Fibroblast of skin of abdomen (primary cell): ENCODE data around the gene C2CD4B. TPM values are rescaled to one million over a fixed set of nuclear protein-coding genes. Genes with fewer than 3 reads are reported as not detected.

Experiments used
- DNase-seq: peaks from one replicate; pipeline ENCODE4 v3.0.0-alpha.2; 2013
- polyA plus RNA-seq, 2 experiments: library from polyadenylated mRNA; unstranded; fragments of 120-200 nt; gene quantifications; one replicate each; pipeline ENCODE4 v1.2.1, GENCODE V29; 2013; ENCODE audit not compliant: insufficient read length in 2 of 2

C2CD4B gene, protein sequence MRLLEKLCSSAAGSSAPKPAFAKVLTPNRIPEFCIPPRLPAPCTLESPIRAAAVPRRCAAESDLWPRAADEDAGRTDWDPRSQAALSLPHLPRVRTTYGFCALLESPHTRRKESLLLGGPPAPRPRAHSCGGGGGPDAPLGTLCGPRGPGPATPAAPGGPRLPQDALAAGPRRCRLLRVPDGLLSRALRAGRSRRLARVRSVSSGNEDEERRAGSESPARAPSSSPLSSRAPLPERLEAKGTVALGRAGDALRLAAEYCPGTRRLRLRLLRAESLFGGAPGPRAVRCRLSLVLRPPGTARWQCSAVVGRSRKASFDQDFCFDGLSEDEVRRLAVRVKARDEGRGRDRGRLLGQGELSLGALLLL
- not detected for polyA plus RNA-seq (2013, experiment 1 of 2; ENCODE audit: insufficient read length)
- polyA plus RNA-seq (2013, experiment 2 of 2; ENCODE audit: insufficient read length): not detected

DNA sequence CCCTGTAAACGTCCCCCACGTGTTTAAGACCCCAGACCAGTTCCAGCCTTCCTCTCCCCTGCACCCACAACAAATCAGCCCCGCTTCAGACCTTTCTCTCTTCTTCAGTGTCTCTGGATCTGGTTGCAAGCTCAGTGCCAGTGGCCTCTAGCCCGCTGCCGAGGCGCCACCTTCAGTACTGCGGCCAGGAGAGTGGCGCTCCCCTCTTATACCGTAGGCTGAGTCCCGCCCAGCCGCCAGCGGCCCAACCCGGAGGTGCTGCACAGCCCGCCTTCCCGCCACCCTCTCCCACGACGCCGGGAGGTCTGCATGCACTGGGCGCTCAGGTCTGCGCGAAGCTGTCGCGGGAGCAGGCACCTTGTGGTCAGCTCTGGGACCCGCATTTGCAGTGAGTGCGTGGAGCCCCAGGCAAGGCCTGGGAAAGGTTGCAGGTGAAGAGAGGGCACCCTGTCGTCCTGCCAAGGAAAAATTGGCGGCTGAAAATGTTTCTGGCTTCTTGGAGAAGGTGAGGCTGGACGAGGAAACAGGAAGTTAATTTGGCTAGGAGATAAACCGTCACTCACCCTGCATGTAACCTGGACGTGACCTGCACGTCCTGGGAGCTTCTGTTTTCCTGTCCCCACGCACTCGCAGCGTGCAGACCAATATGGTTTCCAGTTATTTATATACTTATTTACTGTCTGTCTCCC, at the start of gene C2CD4B:
Gene C2CD4B (minus strand): TSS at position 182 of the 689 bp plus-strand sequence. CDS start 301 bp downstream, outside the sequence.
- no peak for DNase-seq

DNA sequence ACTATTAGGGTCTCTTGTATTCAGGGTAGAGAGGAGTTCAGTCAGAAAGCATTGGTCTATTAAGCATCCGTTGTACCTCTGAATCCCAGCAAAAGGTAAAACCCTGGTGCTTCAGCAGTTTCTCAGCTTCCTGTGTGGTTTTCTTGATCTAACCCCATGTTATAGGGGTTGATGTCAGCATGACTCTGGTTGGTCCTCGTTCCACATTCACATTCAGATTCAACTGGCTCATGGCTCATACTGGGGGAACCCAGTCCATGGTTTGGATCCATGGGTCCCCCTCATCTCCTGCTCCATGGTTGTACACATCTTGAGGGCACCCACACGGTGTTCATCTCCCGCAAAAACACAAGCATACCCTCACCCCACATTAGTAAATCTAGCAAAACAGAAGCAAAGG, 47.7 kb upstream of the C2CD4B start:
- DNase-seq: no peak

DNA sequence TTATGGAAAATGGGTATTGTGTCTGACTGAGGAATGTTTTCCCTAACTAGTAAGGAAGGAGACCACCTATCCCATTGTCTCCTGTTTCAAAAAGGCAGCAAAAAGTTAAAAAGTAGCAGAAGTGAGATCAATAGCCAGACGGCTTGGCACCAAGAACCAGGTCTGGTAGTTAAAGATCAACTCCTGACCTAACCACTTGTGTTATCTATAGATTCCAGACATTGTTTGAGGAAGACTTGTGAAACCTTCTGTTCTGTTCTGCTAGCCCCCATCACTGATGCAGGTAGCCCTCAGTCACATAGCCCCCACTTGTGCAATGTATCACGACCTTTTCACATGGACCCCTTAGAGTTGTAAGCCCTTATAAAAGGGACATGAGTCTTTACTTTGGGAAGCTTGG, 46.3 kb upstream of the C2CD4B start:
- no peak for DNase-seq

DNA sequence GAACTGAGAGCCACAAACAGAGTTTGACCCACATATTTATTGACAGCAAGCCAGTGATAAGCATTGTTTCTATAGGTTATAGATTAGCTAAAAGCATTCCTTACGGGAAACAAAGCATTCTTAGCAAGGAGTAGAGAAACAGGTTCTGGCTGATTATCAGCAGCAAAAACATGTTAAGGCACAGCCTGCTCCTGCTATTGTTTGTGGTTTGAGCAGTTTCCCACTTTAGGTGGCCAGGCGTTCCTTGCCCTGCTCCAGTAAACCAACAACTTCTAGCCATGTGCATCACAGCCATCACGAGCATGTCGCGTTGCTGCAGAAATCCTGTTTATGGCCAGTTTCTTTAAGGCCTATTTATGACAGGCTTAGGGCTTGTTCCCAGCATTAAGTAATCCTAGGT, 44.7 kb upstream of the C2CD4B start:
- DNase-seq: no peak

DNA sequence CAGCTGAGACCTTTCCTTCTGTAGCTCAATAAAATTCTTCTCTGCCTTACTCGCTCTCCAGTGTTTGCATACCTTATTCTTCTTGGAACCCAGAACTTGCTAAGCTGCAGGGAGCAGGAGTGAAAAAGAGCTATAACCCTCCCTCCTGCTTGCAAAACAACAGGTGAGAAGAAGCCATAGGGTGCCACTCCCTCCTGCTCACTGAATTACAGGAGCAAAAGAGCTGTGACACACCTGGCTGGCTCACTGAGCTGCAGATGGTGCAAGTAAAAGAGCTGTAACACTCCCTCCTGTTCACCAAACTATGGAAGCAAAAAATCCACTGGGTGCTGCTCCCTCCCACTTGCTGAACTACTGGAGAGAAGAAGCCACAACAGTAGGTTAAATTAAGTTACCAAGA, 44.2 kb upstream of the C2CD4B start:
- DNase-seq: no peak

DNA sequence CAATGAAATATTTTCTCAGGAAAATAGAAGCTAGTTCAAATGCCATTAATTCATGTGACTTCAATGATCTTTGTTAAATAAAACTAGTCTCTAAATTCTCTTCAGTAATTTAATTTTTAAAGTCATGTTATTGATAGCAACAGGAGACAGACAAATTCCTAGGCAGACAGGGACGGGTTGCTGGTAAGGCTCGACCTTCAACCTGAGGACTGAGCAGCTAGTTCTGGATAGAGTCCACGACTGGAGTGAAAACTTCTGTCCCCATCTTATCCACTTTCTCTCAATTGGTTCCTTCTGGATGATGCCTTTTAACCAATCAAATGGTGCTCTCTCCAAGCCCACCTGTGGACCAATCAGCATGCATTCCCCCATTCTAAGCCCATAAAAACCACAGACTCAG, 43.8 kb upstream of the C2CD4B start:
- DNase-seq: no peak

DNA sequence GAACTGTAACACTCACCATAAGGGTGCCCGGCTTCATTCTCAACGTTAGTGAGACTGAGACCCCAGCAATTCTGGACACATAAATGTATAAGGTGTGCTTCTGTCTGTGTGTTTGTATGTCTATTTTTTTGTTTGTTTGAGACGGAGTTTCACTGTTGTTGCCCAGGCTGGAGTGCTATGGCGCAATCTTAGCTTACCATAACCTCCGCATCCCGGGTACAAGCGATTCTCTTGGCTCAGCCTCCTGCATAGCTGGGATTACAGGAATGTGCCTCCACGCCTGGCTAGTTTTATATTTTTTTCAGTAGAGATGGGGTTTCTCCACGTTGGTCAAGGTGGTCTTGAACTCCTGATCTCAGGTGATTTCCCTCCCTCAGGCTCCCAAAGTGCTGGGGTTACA, 43.3 kb upstream of the C2CD4B start:
- no peak for DNase-seq

DNA sequence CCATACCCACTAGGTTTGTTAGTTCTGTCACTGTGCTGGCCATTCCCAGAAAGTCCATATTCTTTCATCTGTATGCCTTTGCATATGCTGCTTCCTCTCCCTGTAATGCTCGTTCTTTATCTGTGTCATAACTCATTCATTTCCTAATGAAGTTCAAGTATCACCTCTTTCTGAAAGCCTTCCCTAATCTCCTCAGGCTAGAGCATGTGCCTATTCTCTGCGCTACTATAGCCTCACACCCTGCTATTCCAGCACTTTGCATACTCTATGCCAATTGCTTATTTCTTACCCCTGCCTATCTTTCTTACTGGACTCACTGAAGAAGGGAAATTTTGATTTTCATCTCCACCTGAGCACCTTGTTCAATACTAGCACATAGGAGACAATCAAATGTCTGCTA, 25.6 kb upstream of the C2CD4B start:
- no peak for DNase-seq

DNA sequence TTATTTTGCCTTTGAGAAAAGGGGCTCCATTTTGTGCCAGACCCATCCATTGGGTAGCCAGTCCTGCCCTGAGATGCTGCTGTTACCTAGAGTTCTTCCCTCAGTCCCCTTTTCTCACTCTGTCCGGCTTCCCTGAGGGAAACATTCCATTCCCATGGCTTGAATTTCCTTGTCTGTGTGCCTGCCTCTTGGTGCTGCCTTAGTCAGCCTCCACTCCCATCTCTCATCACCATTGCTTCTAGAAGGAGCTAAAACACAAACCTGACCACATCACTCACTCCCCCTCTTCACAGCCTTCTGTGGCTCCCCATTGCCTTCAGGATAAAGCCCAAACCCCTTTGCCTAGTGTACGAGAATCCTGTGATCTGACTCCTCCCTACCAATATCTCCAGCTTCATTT, 25.2 kb upstream of the C2CD4B start:
- no peak for DNase-seq

DNA sequence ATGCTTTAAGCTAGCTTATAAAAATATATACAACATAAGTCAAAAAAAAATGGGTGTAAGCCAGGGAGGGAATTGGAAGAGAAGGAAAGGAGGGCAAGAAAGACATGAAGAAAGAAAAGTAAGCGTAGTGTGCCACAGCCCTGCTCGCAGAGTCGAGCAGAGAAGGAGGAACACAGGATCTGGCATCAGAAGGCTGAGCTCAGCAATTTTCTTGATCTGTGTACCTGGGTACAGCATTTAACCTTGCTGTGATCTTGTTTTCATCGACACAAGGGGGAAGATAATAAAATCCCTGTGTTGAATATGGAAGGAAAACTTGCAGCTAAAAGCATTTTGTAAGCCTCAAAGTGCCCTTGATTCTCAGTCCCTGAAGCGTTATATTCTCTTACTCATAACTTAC, 23.7 kb upstream of the C2CD4B start:
- DNase-seq: no peak

DNA sequence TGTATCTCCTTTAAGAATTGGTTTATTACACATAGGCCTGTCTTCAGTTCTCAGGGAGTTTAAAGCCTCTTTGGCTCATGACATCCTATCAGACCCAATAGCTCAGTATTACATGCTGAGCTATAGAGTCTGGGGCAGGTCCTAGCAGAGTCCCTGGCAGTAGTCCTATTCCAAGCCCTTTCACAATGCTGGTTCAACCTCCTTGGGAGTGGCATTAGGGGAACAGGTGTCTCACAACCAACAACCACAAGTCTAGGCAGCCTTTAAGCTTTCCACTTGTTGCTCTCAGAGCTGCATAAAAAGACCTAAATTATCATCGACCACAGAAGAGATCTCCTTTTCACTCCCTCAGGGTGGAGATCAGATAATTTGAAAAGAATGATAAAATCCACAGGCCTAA, 22.8 kb upstream of the C2CD4B start:
- no peak for DNase-seq

DNA sequence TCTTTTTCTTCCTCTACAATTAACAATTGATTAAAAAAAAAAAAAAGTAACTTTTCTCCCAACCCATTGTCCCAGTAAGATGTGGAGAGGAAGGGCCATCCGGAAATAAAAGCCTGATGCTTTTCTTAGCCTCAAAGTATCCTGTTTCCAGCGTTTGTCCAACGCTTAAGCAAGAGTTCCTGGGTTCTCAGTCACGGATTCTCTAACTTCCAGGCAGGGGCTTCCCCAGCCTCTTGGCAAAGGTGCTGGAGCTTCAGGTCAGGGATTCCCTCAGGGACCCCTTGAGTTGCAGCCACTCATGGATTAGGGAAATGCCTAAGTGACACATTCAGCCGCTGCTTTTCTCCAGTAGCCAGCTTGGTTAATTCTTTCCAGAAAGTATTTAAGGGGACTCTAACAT, 22.3 kb upstream of the C2CD4B start:
- no peak for DNase-seq

DNA sequence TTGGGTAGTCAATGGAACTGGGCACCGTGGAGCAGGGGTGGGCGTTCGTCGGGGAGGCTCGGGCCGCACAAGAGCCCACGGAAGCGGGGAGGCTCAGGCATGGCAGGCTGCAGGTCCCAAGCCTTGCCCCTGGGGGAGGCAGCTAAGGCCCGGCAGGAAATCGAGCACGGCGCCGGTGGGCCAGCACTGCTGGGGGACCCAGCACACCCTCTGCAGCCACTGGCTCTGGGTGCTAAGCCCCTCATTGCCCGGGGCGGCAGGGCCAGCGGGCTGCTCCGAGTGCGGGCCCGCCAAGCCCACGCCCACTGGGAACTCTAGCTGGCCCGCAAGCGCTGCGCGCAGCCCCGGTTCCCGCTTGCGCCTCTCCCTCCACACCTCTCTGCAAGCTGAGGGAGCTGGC, 21.5 kb upstream of the C2CD4B start:
- DNase-seq: no peak

DNA sequence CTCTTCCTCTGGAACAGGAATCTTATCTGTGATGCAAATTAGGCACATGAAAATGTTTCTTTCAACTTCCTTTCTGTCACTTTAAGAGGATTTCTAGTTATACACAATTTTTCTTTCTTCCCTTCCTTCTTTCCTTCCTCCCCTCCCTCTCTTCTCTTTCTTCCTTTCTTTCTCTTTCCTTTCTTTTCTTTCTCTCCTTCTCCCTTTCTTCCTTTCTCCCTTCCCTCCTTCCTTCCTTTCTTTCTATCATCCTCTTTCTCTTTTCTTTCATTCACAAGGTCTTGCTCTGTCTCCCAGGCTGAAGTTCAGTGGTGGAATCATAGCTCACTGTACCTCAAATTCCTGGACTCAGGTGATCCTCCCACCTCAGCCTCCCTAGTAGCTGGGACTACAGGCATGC, 18.0 kb upstream of the C2CD4B start:
- no peak for DNase-seq

DNA sequence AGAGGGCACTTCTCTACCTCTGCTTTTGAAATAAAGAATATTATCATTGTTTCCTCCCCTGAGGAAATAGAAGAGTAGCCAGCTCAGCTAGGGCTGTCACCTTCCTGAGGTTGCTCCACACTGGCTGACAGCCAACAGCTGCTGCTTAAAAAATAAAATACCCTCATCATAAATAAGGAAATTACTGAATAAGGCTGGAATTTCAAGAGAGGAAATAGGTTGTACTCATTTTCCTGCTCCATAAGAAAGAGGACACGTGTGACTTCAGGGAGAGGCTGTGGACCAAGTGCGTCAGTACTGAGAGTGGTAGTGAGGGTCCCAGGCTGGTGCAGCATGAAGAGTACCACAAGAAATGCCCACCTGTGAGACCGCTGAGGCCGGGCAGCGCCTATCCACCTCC, 8.1 kb upstream of the C2CD4B start:
- DNase-seq: no peak

DNA sequence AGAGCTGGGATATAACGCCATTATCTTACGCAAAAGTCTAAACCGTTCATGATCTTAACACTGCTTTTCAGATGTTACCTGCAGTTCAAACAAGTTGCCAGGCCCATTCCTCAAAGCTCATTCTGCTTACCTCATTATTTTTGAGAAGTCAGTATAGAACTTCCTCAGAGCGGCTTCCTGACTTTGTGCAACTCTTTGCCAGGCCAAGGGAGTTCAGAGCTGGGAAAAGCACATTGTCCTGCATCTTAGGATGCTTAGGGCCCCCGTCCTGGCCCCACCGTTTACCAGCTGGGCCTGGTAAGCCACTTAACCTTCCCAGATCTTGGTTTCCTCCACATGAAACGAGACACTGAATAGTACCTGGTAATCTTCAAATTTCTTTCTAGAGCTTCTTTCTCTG, 6.8 kb upstream of the C2CD4B start:
- DNase-seq: no peak

DNA sequence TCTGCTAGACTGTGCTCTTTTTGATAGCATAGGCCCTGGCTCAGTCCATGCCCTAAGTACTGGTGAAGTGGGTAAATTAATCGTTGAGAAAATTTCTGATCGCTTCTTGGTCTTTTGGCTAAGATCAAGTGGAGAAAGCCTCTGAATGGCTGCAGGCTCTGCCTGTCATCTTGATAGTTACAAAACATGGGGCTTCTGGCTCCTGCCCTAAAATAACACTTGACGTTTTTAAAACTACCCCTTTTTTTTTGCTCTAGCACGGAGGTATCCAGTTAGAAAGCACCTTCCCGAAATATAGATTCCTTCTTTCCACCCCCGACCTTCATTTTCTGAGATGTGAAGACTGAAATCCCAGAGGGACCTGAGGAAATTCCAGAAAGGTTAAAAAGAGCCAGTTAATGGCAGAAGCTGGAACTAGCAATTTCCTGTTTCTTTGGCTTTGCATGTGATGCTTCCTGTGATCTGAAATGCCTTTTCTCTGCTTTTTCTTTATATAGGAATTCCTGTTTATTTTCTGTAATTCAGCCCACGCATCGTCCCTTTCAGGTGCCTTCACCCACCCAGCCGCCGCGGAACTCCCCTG, 799 bp upstream of the C2CD4B start:
- DNase-seq: no peak

DNA sequence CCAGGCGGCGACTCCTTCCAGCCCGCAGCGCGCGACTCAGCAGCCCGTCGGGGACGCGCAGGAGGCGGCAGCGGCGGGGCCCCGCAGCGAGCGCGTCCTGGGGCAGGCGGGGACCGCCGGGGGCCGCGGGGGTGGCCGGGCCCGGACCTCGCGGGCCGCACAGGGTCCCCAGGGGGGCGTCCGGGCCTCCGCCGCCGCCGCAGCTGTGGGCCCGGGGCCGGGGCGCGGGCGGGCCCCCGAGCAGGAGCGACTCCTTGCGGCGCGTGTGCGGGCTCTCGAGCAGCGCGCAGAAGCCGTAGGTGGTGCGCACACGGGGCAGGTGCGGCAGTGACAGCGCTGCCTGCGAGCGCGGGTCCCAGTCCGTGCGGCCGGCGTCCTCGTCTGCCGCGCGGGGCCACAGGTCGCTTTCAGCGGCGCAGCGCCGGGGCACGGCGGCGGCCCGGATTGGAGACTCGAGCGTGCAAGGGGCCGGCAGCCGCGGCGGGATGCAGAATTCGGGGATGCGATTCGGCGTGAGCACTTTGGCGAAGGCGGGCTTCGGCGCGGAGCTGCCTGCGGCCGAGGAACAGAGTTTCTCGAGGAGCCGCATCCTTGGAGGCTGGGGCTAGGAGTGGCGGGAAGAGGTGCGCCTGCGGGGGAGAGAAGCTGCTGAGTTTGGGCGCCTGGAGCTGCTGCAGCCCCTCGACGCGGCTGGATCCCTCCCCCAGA, 535 bp downstream of the C2CD4B start:
- no peak for DNase-seq

DNA sequence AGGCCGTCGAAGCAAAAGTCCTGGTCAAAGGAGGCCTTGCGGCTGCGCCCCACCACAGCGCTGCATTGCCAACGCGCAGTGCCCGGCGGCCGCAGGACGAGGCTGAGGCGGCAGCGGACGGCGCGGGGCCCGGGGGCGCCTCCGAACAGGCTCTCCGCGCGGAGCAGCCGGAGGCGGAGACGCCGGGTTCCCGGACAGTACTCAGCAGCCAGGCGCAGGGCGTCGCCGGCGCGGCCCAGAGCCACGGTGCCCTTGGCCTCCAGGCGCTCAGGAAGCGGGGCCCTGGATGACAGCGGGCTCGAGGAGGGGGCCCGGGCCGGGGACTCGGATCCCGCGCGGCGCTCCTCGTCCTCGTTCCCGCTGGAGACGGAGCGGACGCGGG, 1.1 kb downstream of the C2CD4B start:
- DNase-seq: no peak

DNA sequence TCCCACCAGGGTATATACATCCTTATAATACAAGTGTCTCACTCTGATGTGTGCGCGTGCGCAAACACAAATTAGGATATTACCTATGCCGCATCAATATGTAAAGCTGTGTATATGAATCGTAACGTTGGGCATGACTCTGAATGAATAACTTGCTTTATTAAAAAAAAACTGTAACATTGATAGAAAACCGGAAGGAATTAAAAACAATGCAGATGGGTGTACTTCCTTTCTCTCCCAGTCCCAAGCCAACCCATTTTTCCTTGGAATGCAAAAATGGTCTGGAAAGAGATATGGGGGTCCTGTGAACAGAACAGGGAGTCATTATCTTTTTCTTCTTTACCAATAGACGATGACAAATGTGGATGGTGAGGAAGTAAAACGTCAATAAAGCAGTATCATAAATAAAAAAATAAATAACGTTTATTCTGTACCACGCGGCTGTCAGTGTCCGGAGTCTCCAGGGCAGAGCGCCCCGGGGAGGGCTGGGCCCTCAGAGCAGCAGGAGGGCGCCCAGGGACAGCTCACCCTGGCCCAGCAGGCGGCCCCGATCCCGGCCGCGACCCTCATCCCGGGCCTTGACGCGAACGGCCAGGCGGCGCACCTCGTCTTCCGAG, 1.6 kb downstream of the C2CD4B start:
- no peak for DNase-seq

DNA sequence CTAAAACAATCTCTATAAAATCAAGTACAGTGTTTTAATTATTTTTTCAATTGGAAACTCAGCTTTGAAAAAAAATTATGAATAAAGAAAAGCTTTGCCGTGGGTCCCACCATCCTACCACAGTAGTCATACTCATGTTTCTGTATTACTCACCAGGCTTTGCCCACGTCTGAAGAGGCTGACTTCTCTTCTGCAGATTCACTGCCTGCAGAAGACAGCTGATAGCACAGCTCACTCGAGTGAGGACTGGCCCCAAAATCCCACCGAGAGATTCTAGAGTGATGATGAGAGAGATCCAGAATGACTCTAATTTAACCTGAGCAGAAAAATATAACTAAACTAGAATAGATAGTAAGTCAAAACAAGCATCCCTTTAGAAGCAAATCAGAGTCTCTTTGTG, 11.9 kb downstream of the C2CD4B start:
- DNase-seq: no peak

DNA sequence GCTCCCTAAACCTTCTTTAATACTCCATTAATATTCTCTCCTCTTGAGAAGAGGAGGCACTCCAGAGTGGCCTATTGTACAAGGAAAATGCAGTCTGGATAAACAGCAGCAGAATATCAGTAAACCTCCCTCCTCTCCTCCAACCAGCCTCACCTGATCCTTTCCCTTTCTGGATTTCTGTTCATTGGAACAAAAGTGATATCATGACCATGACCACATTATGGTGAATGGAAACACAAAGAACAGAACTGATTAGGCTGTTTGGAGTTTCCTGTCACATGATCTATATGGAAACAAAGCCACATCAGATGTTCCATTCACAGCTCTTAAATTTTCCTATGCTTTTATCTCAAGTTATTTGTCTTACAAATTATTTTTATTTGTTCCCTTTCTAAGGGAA, 14.6 kb downstream of the C2CD4B start:
- DNase-seq: no peak

DNA sequence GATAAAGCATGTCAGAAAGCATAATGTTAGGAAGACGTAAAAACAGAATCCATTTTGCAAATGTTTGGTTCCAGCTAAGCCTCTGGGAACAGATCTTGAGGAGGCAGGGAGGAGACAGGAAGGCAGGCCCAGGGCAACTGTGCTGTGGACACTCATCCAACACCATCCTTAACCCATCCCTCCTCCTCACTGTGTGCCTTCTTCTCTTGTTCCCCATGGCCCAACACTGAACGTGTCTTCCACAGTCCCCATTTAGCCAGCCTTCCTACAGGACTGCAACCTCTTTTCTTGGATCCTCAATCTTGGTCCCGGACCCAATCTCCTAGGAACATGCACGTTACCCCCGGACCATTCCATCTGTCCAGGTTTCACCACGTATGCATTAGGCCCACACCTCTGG, 15.4 kb downstream of the C2CD4B start:
- no peak for DNase-seq
